Fibroblast of lung (primary cell): ENCODE data around the gene CPXM1.

ENCODE experiments used
- EZH2 ChIP-seq: IDR thresholded peaks from 2 replicates; pipeline ENCODE4 v1.5.1; 2012; ENCODE audit warnings: low read length, control low read depth, mild to moderate bottlenecking; ENCODE audit errors: missing control alignments
- TF ChIP-seq, protein P1 (sequence below), 2 donors: IDR thresholded peaks in 1 of 2; conservative IDR thresholded peaks in 1 of 2; 1 replicate in 1 of 2; 2 replicates in 1 of 2; pipeline ENCODE4 v1.5.1; 2011 to 2012; ENCODE audit warnings: low read length in 2 of 2, control low read depth in 1 of 2, inconsistent platforms in 1 of 2, low read depth in 1 of 2, mild to moderate bottlenecking in 1 of 2

DNA sequence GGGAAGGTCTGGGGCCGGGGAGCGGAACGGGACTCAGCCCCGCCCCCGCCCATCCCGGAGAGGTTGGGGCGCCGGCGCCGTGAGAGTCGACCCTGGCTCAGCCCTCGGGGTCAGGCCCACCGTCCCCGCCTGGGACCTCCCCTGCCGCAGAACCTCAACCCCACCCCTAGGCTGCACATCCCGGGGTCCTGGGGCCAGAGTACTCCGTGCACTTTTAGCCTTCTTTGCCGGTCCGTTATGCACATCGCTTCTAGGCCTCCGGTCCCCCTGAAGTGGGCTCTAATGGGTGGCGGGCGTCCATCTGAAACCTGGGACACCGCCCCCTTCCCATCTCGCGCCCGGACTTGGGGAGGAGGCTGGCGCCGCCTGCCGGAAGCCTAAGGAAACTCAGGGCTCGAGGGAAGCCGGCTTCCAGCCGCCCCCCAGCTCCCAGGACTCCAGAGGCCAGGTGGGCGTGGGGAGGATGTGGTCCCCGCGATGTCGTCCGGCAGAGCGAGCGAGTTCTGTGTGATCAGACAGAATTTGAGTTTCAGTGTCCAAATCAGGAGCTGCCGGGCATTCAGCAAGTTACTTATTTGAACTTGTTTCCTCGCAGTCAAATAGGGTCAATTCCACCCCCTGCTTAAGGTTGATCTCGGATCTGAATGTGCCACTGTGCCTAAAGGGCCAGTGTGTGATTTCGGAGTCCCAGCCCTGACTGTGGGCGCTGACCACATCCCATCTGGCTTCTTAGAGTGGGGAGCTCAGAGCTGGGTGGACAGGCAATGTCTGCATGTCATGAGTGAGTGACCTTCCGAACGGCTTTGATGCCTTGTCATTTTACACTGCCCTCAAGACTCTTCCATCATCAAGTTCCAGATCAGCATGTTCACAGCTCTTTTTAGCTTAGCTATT is 47.6 kb downstream of the CPXM1 start:
- TF ChIP-seq, protein P1, sequence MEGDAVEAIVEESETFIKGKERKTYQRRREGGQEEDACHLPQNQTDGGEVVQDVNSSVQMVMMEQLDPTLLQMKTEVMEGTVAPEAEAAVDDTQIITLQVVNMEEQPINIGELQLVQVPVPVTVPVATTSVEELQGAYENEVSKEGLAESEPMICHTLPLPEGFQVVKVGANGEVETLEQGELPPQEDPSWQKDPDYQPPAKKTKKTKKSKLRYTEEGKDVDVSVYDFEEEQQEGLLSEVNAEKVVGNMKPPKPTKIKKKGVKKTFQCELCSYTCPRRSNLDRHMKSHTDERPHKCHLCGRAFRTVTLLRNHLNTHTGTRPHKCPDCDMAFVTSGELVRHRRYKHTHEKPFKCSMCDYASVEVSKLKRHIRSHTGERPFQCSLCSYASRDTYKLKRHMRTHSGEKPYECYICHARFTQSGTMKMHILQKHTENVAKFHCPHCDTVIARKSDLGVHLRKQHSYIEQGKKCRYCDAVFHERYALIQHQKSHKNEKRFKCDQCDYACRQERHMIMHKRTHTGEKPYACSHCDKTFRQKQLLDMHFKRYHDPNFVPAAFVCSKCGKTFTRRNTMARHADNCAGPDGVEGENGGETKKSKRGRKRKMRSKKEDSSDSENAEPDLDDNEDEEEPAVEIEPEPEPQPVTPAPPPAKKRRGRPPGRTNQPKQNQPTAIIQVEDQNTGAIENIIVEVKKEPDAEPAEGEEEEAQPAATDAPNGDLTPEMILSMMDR (conservative IDR thresholded peaks at IDR 0.05 in 1 of 2, IDR thresholded peaks at IDR 0.05 in 1 of 2; ENCODE audit: low read depth in 1 of 2, low read length in 2 of 2), result peak; percentile 66 to 71
- no peak for TF ChIP-seq EZH2
